Hepatocyte (in vitro differentiated cells): ENCODE results near the gene DGKI.

Experiments used
- CTCF ChIP-seq: fragments of 200-600 bp; sonication (generic); IDR thresholded peaks from 2 replicates; pipeline ENCODE4 v1.5.1; 2016; ENCODE audit warnings: antibody characterized with exemption, mild to moderate bottlenecking; ENCODE audit not compliant: poor library complexity
- EZH2 ChIP-seq: fragments of 200-600 bp; sonication (generic); IDR thresholded peaks from 2 replicates; pipeline ENCODE4 v1.6.1; 2016; ENCODE audit warnings: antibody characterized with exemption, mild to moderate bottlenecking, borderline replicate concordance
- EZH2phosphoT487 ChIP-seq: fragments of 200-600 bp; sonication (generic); IDR thresholded peaks from one replicate; pipeline ENCODE4 v1.6.1; 2018; ENCODE audit warnings: antibody characterized with exemption, mild to moderate bottlenecking, low read depth, moderate library complexity; ENCODE audit not compliant: unreplicated experiment, severe bottlenecking

GRCh38 chr7:137715121-137715520 lies 131.7 kb downstream of the DGKI start:
- no peak for TF ChIP-seq CTCF
- no peak for TF ChIP-seq EZH2phosphoT487
- no peak for TF ChIP-seq EZH2
